NOMO-1 treated with dmso at 0.1 percent for 144 hours (cell line): ENCODE measurements around the gene KLRC2.
"Not testable (repeated sequence)": the region's sequence is repeated elsewhere in the genome, so short reads cannot be mapped to it uniquely, and the experiment has no call there.

Experiments
- DNase-seq: peaks from one replicate; lab custom pipeline; 2025; ENCODE audit not compliant: unreplicated experiment; lab: John Stamatoyannopoulos, UW

KLRC2 gene

GRCh38 chr12:10406725-10407124, 29.1 kb downstream of the KLRC2 start:
- DNase-seq: peak; percentile 67

- DNase-seq: no peak
Measured at GRCh38 chr12:10405294-10405693, 30.5 kb downstream of the KLRC2 start.

GRCh38 chr12:10404798-10405197, 31.0 kb downstream of the KLRC2 start:
- DNase-seq: no peak

GRCh38 chr12:10400829-10401228, 35.0 kb downstream of the KLRC2 start:
- no peak for DNase-seq

GRCh38 chr12:10398168-10398567, 37.6 kb downstream of the KLRC2 start:
- no peak for DNase-seq

GRCh38 chr12:10397296-10397695, 38.5 kb downstream of the KLRC2 start:
- DNase-seq: no peak

- not testable (repeated sequence) for DNase-seq
Measured at GRCh38 chr12:10396176-10396575, 39.6 kb downstream of the KLRC2 start.

GRCh38 chr12:10395390-10395998, 40.3 kb downstream of the KLRC2 start:
- peak; percentile 56 for DNase-seq

- not testable (repeated sequence) for DNase-seq
Measured at GRCh38 chr12:10394531-10395152, 41.2 kb downstream of the KLRC2 start.

- DNase-seq: no peak
Measured at GRCh38 chr12:10393291-10393690, 42.5 kb downstream of the KLRC2 start.

- peak; percentile 51 for DNase-seq
Measured at GRCh38 chr12:10392394-10392930, 43.3 kb downstream of the KLRC2 start.

- not testable (repeated sequence) for DNase-seq
Measured at GRCh38 chr12:10390991-10391390, 44.8 kb downstream of the KLRC2 start.

- DNase-seq: no peak
Measured at GRCh38 chr12:10389904-10390303, 45.9 kb downstream of the KLRC2 start, which contains the start of gene KLRK1. TSS of gene KLRK1 (minus strand) at chr12:10390041. CDS start at chr12:10388810, 1,231 bp downstream.

- no peak for DNase-seq
Measured at GRCh38 chr12:10388624-10389413, 47.0 kb downstream of the KLRC2 start.

- DNase-seq: not testable (repeated sequence)
Measured at GRCh38 chr12:10387498-10387897, 48.3 kb downstream of the KLRC2 start.

GRCh38 chr12:10386857-10387256, 49.0 kb downstream of the KLRC2 start:
- no peak for DNase-seq

GRCh38 chr12:10385166-10385613, 50.6 kb downstream of the KLRC2 start:
- DNase-seq: no peak

GRCh38 chr12:10384191-10384590, 51.6 kb downstream of the KLRC2 start:
- no peak for DNase-seq

GRCh38 chr12:10381928-10382628, 53.7 kb downstream of the KLRC2 start:
- DNase-seq: no peak
